ENCODE measurements around the gene TNFAIP1.

GRCh38 chr17:28319598-28319935, 16.0 kb upstream of the TNFAIP1 start:
- TF ChIP-seq CTCF (IDR thresholded peaks at IDR 0.05; ENCODE audit: borderline replicate concordance, extremely low read depth, low read length, poor library complexity, severe bottlenecking) (no peak), EZH2 (IDR thresholded peaks at IDR 0.05; ENCODE audit: borderline replicate concordance, low read depth, low read length, severe bottlenecking) (no peak)
